Epidermal melanocyte (primary cell): ENCODE data around the gene PRR16.

Experiments used
- DNase-seq: peaks from one replicate; pipeline ENCODE4 v3.0.0; 2011; ENCODE audit warnings: low spot score; ENCODE audit not compliant: insufficient read length

Gene PRR16

GRCh38 chr5:120463006-120463680, 957 bp upstream of the PRR16 start:
- DNase-seq, result no peak

GRCh38 chr5:120464627-120465435, 731 bp downstream of the PRR16 start:
- DNase-seq, result no peak

- DNase-seq, result no peak
Measured at GRCh38 chr5:120465436-120465961, 1.4 kb downstream of the PRR16 start.

- no peak for DNase-seq
Measured at GRCh38 chr5:120466341-120467006, 2.4 kb downstream of the PRR16 start.

GRCh38 chr5:120471971-120472370, 7.9 kb downstream of the PRR16 start:
- DNase-seq, result no peak

- DNase-seq, result no peak
Measured at GRCh38 chr5:120472911-120473310, 8.8 kb downstream of the PRR16 start.

GRCh38 chr5:120473332-120473731, 9.2 kb downstream of the PRR16 start:
- DNase-seq, result no peak

- no peak for DNase-seq
Measured at GRCh38 chr5:120476063-120476462, 12.0 kb downstream of the PRR16 start.

- no peak for DNase-seq
Measured at GRCh38 chr5:120479066-120479465, 15.0 kb downstream of the PRR16 start.

GRCh38 chr5:120499876-120500563, 35.9 kb downstream of the PRR16 start:
- no peak for DNase-seq

GRCh38 chr5:120502531-120502930, 38.4 kb downstream of the PRR16 start:
- DNase-seq, result no peak

GRCh38 chr5:120503341-120503740, 39.2 kb downstream of the PRR16 start:
- DNase-seq, result no peak

GRCh38 chr5:120504057-120504456, 40.0 kb downstream of the PRR16 start:
- no peak for DNase-seq

GRCh38 chr5:120507197-120507596, 43.1 kb downstream of the PRR16 start:
- no peak for DNase-seq

- DNase-seq, result no peak
Measured at GRCh38 chr5:120507800-120508463, 43.8 kb downstream of the PRR16 start.

GRCh38 chr5:120509053-120509452, 45.0 kb downstream of the PRR16 start:
- peak; percentile 43 for DNase-seq

GRCh38 chr5:120510098-120510637, 46.1 kb downstream of the PRR16 start:
- no peak for DNase-seq

- DNase-seq, result no peak
Measured at GRCh38 chr5:120510994-120511686, 47.0 kb downstream of the PRR16 start.

- DNase-seq, result no peak
Measured at GRCh38 chr5:120512068-120512467, 48.0 kb downstream of the PRR16 start.
